WI38 (cell line): ENCODE data around the gene RDH13.

Experiments used
- H3K4me3 ChIP-seq: 2 replicates; pipeline ENCODE4 v1.5.1; 2011; ENCODE audit warnings: low read depth, mild to moderate bottlenecking, control low read depth, low read length
- CTCF ChIP-seq: IDR thresholded peaks from 2 replicates; pipeline ENCODE4 v1.5.1; 2012; ENCODE audit warnings: low read depth, mild to moderate bottlenecking, control low read depth, low read length

RDH13 gene

GRCh38 chr19:55089342-55089944 is 26.5 kb upstream of the RDH13 start:
- TF ChIP-seq CTCF: no peak
- no peak overlapping the region for H3K4me3 ChIP-seq

GRCh38 chr19:55088543-55089341 is 25.8 kb upstream of the RDH13 start:
- no peak overlapping the region for H3K4me3 ChIP-seq
- TF ChIP-seq CTCF: 0 out of 2 replicates have a peak, but pooled peaks have one; percentile 48

GRCh38 chr19:55088021-55088451 is 25.1 kb upstream of the RDH13 start:
- no peak for TF ChIP-seq CTCF
- H3K4me3 ChIP-seq: peak overlapping the region; percentile 58

- H3K4me3 ChIP-seq: peak overlapping the region; percentile 58
- no peak for TF ChIP-seq CTCF
Measured at GRCh38 chr19:55087542-55087901, 24.6 kb upstream of the RDH13 start.

- peak overlapping the region; percentile 58 for H3K4me3 ChIP-seq
- TF ChIP-seq CTCF: no peak
Measured at GRCh38 chr19:55086730-55087541, 24.0 kb upstream of the RDH13 start.

- no peak for TF ChIP-seq CTCF
- peak overlapping the region; percentile 58 for H3K4me3 ChIP-seq
Measured at GRCh38 chr19:55085923-55086715, 23.2 kb upstream of the RDH13 start.
